Adrenal gland (tissue), 12 donors: Measurements from ENCODE around the gene TENM4. TPM values are rescaled to one million over a fixed set of nuclear protein-coding genes. Genes with fewer than 3 reads are reported as not detected.

Experiments
- DNase-seq, 7 donors: peaks; one replicate each; pipeline ENCODE4 v3.0.0-alpha.2; 2019 to 2020
- H3K27ac ChIP-seq, 5 donors: fragments of 200-600 bp; sonication (generic) in 4 of 5; 1 replicate in 3 of 5; 2 replicates in 2 of 5; pipeline versions ENCODE4 v1.5.1 to v1.8.0; 2016 to 2020; ENCODE audit warnings: mild to moderate bottlenecking in 1 of 5
- H3K27me3 ChIP-seq: fragments of 200-600 bp; 2 replicates; pipeline ENCODE4 v1.8.0; 2021
- H3K36me3 ChIP-seq, 2 donors: fragments of 200-600 bp; replicated peaks in 1 of 2; 1 replicate in 1 of 2; 2 replicates in 1 of 2; pipeline versions ENCODE4 v1.5.1 to v1.8.0; 2018 to 2022
- H3K4me1 ChIP-seq, 2 donors: fragments of 200-600 bp; replicated peaks in 1 of 2; 1 replicate in 1 of 2; 2 replicates in 1 of 2; pipeline versions ENCODE4 v1.5.1 to v1.8.0; 2018 to 2021
- H3K4me3 ChIP-seq, 4 donors: fragments of 200-600 bp; sonication (generic) in 3 of 4; one replicate each; pipeline ENCODE4 v1.5.1; 2016 to 2018
- H3K9me3 ChIP-seq, 3 donors: fragments of 200-600 bp; sonication (generic) in 1 of 3; replicated peaks in 1 of 3; 1 replicate in 2 of 3; 2 replicates in 1 of 3; pipeline versions ENCODE4 v1.5.1 to v1.8.0; 2016 to 2021
- POLR2A ChIP-seq, 2 donors: fragments of 450-650 bp; IDR thresholded peaks; one replicate each; pipeline ENCODE4 v1.6.1; 2017; ENCODE audit warnings: antibody characterized with exemption in 2 of 2, mild to moderate bottlenecking in 2 of 2, moderate library complexity in 1 of 2
- WGBS, 4 donors: extraction: QIAGEN DNeasy Blood & Tissue Kit in 2 of 4; methylation state at CpG; one replicate each; pipeline versions ENCODE4 v1.1.5 to v1.1.7; 2013 to 2017; 5-methylcytosine and 5-hydroxymethylcytosine counted together
- intact Hi-C, 2 donors: fragments of 100-400 bp; cut with DNase I; formaldehyde crosslinking; loops; one replicate each; pipeline versions ENCODE4 v1.14.1 to v1.15.0; 2022 to 2023
- polyA plus RNA-seq, 3 donors: library from polyadenylated mRNA; stranded (reverse); fragments of 200-250 nt in 2 of 3; fragments of 350-450 nt in 1 of 3; fragmentation: Illumina TruSeq in 1 of 3; extraction: RNeasy Lipid Tissue Mini Kit (QIAGEN cat#74804) in 1 of 3; gene quantifications; one replicate each; pipeline ENCODE4 v1.2.3, GENCODE V29; 2013 to 2014
- total RNA-seq, 9 donors: library from RNA; depleted of rRNA in 4 of 9; stranded (reverse); fragments of >200 nt in 4 of 9; fragments of 120-200 nt in 1 of 9; fragmentation: NEBNext Ultra II Directional in 1 of 9; extraction: Animal tissue kit (Norgen Biotek cat#: 25700) in 1 of 9; gene quantifications; one replicate each; pipeline versions ENCODE4 v1.1.0 to v1.2.4, GENCODE V29; 2013 to 2023
- TF ChIP-seq, protein P1 (sequence below), 6 experiments: fragments of 450-650 bp in 4 of 6; fragments of 200-600 bp in 2 of 6; sonication (generic) in 1 of 6; IDR thresholded peaks; 1 replicate in 5 of 6; 2 replicates in 1 of 6; pipeline versions ENCODE4 v1.5.1 to v1.8.0; 2016 to 2021; ENCODE audit warnings: antibody characterized with exemption in 6 of 6, mild to moderate bottlenecking in 2 of 6, moderate library complexity in 1 of 6
- donor health status: healthy with polysubstance abuse.
- donor health status: Bipolar disorder and iron deficiency.
- donor health status: DM: yes; HTN: yes; CAD: no.
- donor health status: DM: no; HTN: no; CAD: no.
- donor health status: DM: no; HTN: no; CAD: no.
- donor health status: DM: yes; HTN: yes; CAD: no.

TENM4 gene
- total and polyA plus RNA-seq, 12 donors, result 0.74 to 24.9 (median 6.7) TPM

GRCh38 chr11:78649361-78650215 is 791.2 kb downstream of the TENM4 start:
- intact Hi-C loops, result loop anchor here (5.0 to 10.0 kb wide), 3 partner anchors 63 to 428 kb away; no protein-coding TSS in a partner anchor
- Histone ChIP-seq H3K36me3 (no peaks in the 10 kb centered on the region), H3K9me3 (no peaks in the 10 kb centered on the region), H3K27me3 (no peaks in the 10 kb centered on the region), H3K4me3 (no peak overlapping the region), H3K27ac (no peak overlapping the region), H3K4me1 (no peaks in the 10 kb centered on the region)
- 49 to 83% (median 76%) methylated on average over 5 to 10 of the region's 10 CpGs for WGBS, 4 donors
- TF ChIP-seq, protein P1, sequence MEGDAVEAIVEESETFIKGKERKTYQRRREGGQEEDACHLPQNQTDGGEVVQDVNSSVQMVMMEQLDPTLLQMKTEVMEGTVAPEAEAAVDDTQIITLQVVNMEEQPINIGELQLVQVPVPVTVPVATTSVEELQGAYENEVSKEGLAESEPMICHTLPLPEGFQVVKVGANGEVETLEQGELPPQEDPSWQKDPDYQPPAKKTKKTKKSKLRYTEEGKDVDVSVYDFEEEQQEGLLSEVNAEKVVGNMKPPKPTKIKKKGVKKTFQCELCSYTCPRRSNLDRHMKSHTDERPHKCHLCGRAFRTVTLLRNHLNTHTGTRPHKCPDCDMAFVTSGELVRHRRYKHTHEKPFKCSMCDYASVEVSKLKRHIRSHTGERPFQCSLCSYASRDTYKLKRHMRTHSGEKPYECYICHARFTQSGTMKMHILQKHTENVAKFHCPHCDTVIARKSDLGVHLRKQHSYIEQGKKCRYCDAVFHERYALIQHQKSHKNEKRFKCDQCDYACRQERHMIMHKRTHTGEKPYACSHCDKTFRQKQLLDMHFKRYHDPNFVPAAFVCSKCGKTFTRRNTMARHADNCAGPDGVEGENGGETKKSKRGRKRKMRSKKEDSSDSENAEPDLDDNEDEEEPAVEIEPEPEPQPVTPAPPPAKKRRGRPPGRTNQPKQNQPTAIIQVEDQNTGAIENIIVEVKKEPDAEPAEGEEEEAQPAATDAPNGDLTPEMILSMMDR (IDR thresholded peaks at IDR 0.05), result no peak
- TF ChIP-seq POLR2A (IDR thresholded peaks at IDR 0.05), result no peak
- DNase-seq, result peak in 1 of 7 donors; percentile 27

DNA sequence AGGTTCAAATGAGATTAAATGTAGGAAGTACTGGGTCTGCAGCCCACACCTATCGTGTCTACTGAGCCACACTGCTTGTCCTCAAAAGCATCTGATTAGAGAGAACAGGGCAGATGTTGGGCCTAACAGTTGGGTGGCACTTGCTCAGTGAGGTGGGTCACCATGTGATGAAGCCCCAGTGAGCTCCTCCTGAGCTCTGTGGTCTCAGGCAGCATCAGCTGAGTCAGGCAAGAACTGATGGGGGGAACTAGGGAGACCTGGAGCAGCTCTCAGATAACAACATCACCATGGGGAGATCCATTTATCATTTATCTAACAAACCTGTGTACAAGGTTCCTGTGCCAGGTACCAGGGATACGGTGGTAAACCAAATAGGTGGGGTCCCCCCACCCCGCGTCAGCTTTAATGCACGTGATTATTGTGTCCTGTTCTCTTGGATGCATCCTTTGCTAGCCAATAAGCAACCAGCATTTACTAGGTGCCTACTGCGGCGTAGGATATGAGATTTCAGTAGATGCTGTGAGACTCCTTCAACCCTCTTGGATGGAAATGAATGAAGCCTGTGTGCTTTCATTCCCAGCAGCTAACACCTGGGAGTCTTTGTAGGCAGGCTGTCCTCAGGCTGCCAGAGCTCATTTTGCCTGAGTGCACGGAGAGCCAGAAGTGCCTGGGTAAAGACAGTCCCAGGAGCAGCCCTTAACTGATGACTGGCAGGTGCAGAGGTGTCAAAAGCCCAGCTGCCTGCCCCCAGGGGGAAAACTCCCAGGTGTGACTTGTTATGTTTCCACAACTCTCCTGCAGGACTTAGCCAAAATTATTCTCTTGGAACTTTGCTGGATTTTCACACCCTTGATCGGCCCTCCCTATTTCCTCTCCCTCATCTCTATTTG is 792.6 kb downstream of the TENM4 start:
- intact Hi-C loops, result loop anchor here (5.0 to 10.0 kb wide), 3 partner anchors 64 to 429 kb away; no protein-coding TSS in a partner anchor
- Histone ChIP-seq H3K4me3 (no peak overlapping the region), H3K36me3 (no peaks in the 10 kb centered on the region), H3K27ac (no peak overlapping the region), H3K9me3 (no peaks in the 10 kb centered on the region), H3K4me1 (no peaks in the 10 kb centered on the region), H3K27me3 (no peaks in the 10 kb centered on the region)
- TF ChIP-seq, protein P1 (IDR thresholded peaks at IDR 0.05), result no peak
- no peak for TF ChIP-seq POLR2A (IDR thresholded peaks at IDR 0.05)
- DNase-seq, result peak in 1 of 7 donors; percentile 30
- WGBS, 4 donors, result 79 to 87% (median 84%) methylated on average over 8 to 9 of the region's 9 CpGs

- Histone ChIP-seq H3K36me3 (no peaks in the 10 kb centered on the region), H3K27me3 (no peaks in the 10 kb centered on the region), H3K9me3 (no peaks in the 10 kb centered on the region), H3K27ac (no peak overlapping the region), H3K4me3 (no peak overlapping the region), H3K4me1 (no peaks in the 10 kb centered on the region)
- no peak for TF ChIP-seq POLR2A (IDR thresholded peaks at IDR 0.05)
- TF ChIP-seq, protein P1 (IDR thresholded peaks at IDR 0.05), result no peak
- intact Hi-C loops, result loop anchor here (5.0 to 10.0 kb wide), 3 partner anchors 65 to 430 kb away; no protein-coding TSS in a partner anchor
- DNase-seq, result peak in 1 of 7 donors; percentile 27
- 67 to 90% (median 78%) methylated on average over 3 to 6 of the region's 6 CpGs for WGBS, 4 donors
These were observed 793.4 kb downstream of the TENM4 start for GRCh38 chr11:78647266-78647915.
